ENCODE measurements around the gene ODAPH.
"Not testable (repeated sequence)": the region's sequence is repeated elsewhere in the genome, so short reads cannot be mapped to it uniquely, and the experiment has no call there.

GRCh38 chr4:75519452-75519851 lies 36.4 kb upstream of the ODAPH start:
- TF ChIP-seq CTCF (conservative IDR thresholded peaks at IDR 0.05); EZH2 (IDR thresholded peaks at IDR 0.05; ENCODE audit: low read depth): not testable (repeated sequence)
